ENCODE measurements around the gene ACTA2. TPM values are rescaled to one million over a fixed set of nuclear protein-coding genes. Genes with fewer than 3 reads are reported as not detected.

Gene ACTA2
- total RNA-seq, 3 donors from 2014 or later (not counting 1 experiment from before 2014, with no cell fraction given): 5.0 to 13.1 (median 7.4) TPM

DNA sequence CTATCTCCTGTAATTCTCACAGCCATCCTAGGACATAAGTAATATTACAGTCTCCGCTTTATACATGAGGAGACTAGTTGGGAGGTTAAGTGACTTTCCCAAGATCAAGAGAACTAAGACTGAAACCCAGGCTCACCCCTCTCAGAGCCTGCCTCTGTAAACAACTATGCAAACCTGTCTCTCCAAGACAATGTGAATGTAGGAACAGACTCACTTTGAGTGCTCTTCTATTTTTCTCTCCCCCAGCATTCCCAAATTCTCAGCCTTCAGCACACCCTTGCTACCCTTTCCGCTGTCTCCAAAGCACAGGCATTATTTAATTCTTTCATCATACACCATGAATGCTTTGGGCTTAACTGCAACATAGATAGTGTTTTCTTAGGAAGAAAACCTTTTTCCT lies 13.6 kb downstream of the ACTA2 start:
- ATAC-seq (no peak), DNase-seq (no peak)
- Mint-ChIP-seq H3K4me1 (peaks cover 12% of the 10 kb centered on the region in 2 donors), H3K9me3 (no peaks in the 10 kb centered on the region), H3K36me3 (no peaks in the 10 kb centered on the region), H3K4me3 (no peak overlapping the region), H3K27me3 (ENCODE audit: low read depth in 2 of 2) (no peaks in the 10 kb centered on the region), H3K27ac (peak overlapping the region in 1 of 2 donors; percentile 11)
- Histone ChIP-seq H3K4me1 (ENCODE audit: control insufficient read depth, insufficient read depth, low read length) (peaks cover 9% of the 10 kb centered on the region), H3K9me3 (ENCODE audit: control insufficient read depth, insufficient read depth, low read length) (no peaks in the 10 kb centered on the region), H3K36me3 (ENCODE audit: control insufficient read depth, insufficient read depth, low read length) (peaks cover 5% of the 10 kb centered on the region), H3K4me3 (ENCODE audit: low read length) (no peak overlapping the region), H3K27me3 (ENCODE audit: control insufficient read depth, insufficient read depth, low read length) (no peaks in the 10 kb centered on the region), H3K27ac (ENCODE audit: low read length) (no peak overlapping the region)
- 100% methylated on average over 2 of the region's 2 CpGs for WGBS (ENCODE audit: insufficient coverage)
- TF ChIP-seq, protein P1, sequence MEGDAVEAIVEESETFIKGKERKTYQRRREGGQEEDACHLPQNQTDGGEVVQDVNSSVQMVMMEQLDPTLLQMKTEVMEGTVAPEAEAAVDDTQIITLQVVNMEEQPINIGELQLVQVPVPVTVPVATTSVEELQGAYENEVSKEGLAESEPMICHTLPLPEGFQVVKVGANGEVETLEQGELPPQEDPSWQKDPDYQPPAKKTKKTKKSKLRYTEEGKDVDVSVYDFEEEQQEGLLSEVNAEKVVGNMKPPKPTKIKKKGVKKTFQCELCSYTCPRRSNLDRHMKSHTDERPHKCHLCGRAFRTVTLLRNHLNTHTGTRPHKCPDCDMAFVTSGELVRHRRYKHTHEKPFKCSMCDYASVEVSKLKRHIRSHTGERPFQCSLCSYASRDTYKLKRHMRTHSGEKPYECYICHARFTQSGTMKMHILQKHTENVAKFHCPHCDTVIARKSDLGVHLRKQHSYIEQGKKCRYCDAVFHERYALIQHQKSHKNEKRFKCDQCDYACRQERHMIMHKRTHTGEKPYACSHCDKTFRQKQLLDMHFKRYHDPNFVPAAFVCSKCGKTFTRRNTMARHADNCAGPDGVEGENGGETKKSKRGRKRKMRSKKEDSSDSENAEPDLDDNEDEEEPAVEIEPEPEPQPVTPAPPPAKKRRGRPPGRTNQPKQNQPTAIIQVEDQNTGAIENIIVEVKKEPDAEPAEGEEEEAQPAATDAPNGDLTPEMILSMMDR (IDR thresholded peaks at IDR 0.05): no peak
- intact Hi-C loops (cut with micrococcal nuclease): no loop called here

DNA sequence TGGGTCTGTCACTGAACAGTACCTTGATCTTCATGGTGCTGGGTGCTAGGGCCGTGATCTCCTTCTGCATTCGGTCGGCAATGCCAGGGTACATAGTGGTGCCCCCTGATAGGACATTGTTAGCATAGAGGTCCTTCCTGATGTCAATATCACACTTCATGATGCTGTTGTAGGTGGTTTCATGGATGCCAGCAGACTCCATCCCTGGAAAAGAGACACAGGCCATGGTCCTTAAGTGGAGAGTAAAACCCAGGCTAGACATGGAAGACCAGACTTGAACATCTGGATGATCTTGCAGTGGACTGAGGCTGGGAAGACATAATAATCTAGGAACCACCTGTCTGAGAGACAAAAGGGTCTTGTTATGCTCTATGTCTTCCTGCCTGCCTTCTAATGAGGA lies 14.5 kb downstream of the ACTA2 start:
- H3K27ac ChIP-seq (ENCODE audit: low read length): no peak overlapping the region
- peaks cover 9% of the 10 kb centered on the region for H3K4me1 ChIP-seq (ENCODE audit: control insufficient read depth, insufficient read depth, low read length)
- H3K36me3 ChIP-seq (ENCODE audit: control insufficient read depth, insufficient read depth, low read length): peaks cover 5% of the 10 kb centered on the region
- ATAC-seq (no peak), DNase-seq (no peak)
- no peaks in the 10 kb centered on the region for H3K27me3 Mint-ChIP-seq (ENCODE audit: low read depth in 2 of 2)
- no peak overlapping the region for H3K27ac Mint-ChIP-seq
- H3K36me3 Mint-ChIP-seq: no peaks in the 10 kb centered on the region
- no peaks in the 10 kb centered on the region for H3K9me3 Mint-ChIP-seq
- H3K4me3 Mint-ChIP-seq: no peak overlapping the region
- peaks cover 12% of the 10 kb centered on the region in 2 donors for H3K4me1 Mint-ChIP-seq
- no peak overlapping the region for H3K4me3 ChIP-seq (ENCODE audit: low read length)
- no peaks in the 10 kb centered on the region for H3K27me3 ChIP-seq (ENCODE audit: control insufficient read depth, insufficient read depth, low read length)
- intact Hi-C loops (cut with micrococcal nuclease): no loop called here
- no peaks in the 10 kb centered on the region for H3K9me3 ChIP-seq (ENCODE audit: control insufficient read depth, insufficient read depth, low read length)
- WGBS (ENCODE audit: insufficient coverage): 95% methylated on average over 3 of the region's 3 CpGs
- TF ChIP-seq, protein P1 (IDR thresholded peaks at IDR 0.05): no peak

DNA sequence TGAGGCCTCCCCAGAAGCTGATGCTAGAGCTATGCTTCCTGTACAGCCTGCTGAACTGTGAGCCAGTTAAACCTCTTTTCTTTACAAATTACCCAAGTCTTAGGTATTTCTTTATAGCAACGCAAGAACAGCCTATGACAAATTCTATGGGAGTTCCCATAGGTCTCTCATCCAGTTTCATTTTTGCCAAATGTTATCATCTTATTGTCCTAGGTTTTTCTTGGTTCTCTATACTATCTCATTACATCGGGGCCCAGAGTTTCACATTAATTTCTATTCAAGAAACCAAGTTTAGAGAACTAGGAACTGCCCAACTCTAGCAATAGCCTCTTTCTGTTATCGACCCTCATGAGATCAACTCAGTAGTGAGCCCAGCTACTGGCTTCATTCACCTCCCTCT lies 15.9 kb downstream of the ACTA2 start:
- Mint-ChIP-seq H3K4me1 (peaks cover 12 to 16% of the 10 kb centered on the region in 2 donors), H3K9me3 (no peaks in the 10 kb centered on the region), H3K4me3 (no peak overlapping the region), H3K36me3 (no peaks in the 10 kb centered on the region), H3K27me3 (ENCODE audit: low read depth in 2 of 2) (no peaks in the 10 kb centered on the region), H3K27ac (no peak overlapping the region)
- Histone ChIP-seq H3K9me3 (ENCODE audit: control insufficient read depth, insufficient read depth, low read length) (no peaks in the 10 kb centered on the region), H3K27me3 (ENCODE audit: control insufficient read depth, insufficient read depth, low read length) (no peaks in the 10 kb centered on the region), H3K4me3 (ENCODE audit: low read length) (no peak overlapping the region), H3K36me3 (ENCODE audit: control insufficient read depth, insufficient read depth, low read length) (peaks cover 5% of the 10 kb centered on the region), H3K4me1 (ENCODE audit: control insufficient read depth, insufficient read depth, low read length) (peaks cover 9% of the 10 kb centered on the region), H3K27ac (ENCODE audit: low read length) (no peak overlapping the region)
- ATAC-seq (no peak), DNase-seq (no peak)
- WGBS (ENCODE audit: insufficient coverage): 95% methylated on average over 2 of the region's 3 CpGs
- intact Hi-C loops (cut with micrococcal nuclease): no loop called here
- TF ChIP-seq, protein P1 (IDR thresholded peaks at IDR 0.05): no peak
